Measurements from ENCODE around the gene ANKRD29. TPM values are rescaled to one million over a fixed set of nuclear protein-coding genes. Genes with fewer than 3 reads are reported as not detected.
"Not testable (repeated sequence)": the region's sequence is repeated elsewhere in the genome, so short reads cannot be mapped to it uniquely, and the experiment has no call there.

Gene ANKRD29
- total RNA-seq, 5 donors from 2014 or later (not counting 1 experiment from before 2014, with no cell fraction given), result 0.23 to 0.48 (median 0.32) TPM; not detected in 1

GRCh38 chr18:23560186-23560585, 102.5 kb downstream of the ANKRD29 start:
- no peak for DNase-seq
- no peak for ATAC-seq (replicated peaks in 1 of 4)
- Mint-ChIP-seq H3K36me3 (peaks cover 70% of the 10 kb centered on the region), H3K27ac (no peak overlapping the region), H3K9me3 (no peaks in the 10 kb centered on the region), H3K4me1 (peaks cover 0 to 21% (median 7%) of the 10 kb centered on the region in 3 donors), H3K27me3 (no peaks in the 10 kb centered on the region), H3K4me3 (no peak overlapping the region)
- Histone ChIP-seq H3K36me3 (ENCODE audit: control insufficient read depth in 2 of 2, extremely low read depth in 1 of 2, insufficient read depth in 1 of 2, low read length in 1 of 2) (peaks cover 6 to 73% of the 10 kb centered on the region in 2 donors), H3K4me3 (ENCODE audit: control insufficient read depth in 1 of 2, extremely low read depth in 1 of 2, low read length in 1 of 2) (no peak overlapping the region), H3K27ac (ENCODE audit: low read length) (no peak overlapping the region), H3K27me3 (replicated peaks in 1 of 2; ENCODE audit: control insufficient read depth in 2 of 2, extremely low read depth in 1 of 2, insufficient read depth in 2 of 2, low read length in 1 of 2) (no peaks in the 10 kb centered on the region), H3K4me1 (ENCODE audit: control insufficient read depth in 1 of 2, extremely low read depth in 1 of 2, insufficient read depth in 2 of 2, low read length in 2 of 2) (peaks cover 0 to 13% of the 10 kb centered on the region in 2 experiments), H3K9me3 (no peaks in the 10 kb centered on the region)
- POLR2A ChIA-PET, result no interaction called here
- WGBS (ENCODE audit: insufficient coverage), result no CpG with 5 or more reads among the region's 4 CpGs
- CTCF ChIA-PET, result no interaction called here

GRCh38 chr18:23557511-23557910, 105.2 kb downstream of the ANKRD29 start:
- H3K4me1 ChIP-seq (ENCODE audit: control insufficient read depth in 1 of 2, extremely low read depth in 1 of 2, insufficient read depth in 2 of 2, low read length in 2 of 2); ATAC-seq (replicated peaks in 1 of 4); H3K27me3 ChIP-seq (replicated peaks in 1 of 2; ENCODE audit: control insufficient read depth in 2 of 2, extremely low read depth in 1 of 2, insufficient read depth in 2 of 2, low read length in 1 of 2); H3K4me1 Mint-ChIP-seq; DNase-seq; CTCF ChIA-PET; H3K4me3 ChIP-seq (ENCODE audit: control insufficient read depth in 1 of 2, extremely low read depth in 1 of 2, low read length in 1 of 2); H3K27ac ChIP-seq (ENCODE audit: low read length); POLR2A ChIA-PET; H3K27me3 Mint-ChIP-seq; H3K9me3 Mint-ChIP-seq; H3K4me3 Mint-ChIP-seq; H3K27ac Mint-ChIP-seq; H3K9me3 ChIP-seq: not testable (repeated sequence)
- peaks cover 71% of the 10 kb centered on the region for H3K36me3 Mint-ChIP-seq
- H3K36me3 ChIP-seq (ENCODE audit: control insufficient read depth in 2 of 2, extremely low read depth in 1 of 2, insufficient read depth in 1 of 2, low read length in 1 of 2), result peaks cover 18 to 83% of the 10 kb centered on the region in 2 donors
- 98% methylated on average over 7 of the region's 8 CpGs for WGBS (ENCODE audit: insufficient coverage)

GRCh38 chr18:23556145-23556780, 106.4 kb downstream of the ANKRD29 start:
- DNase-seq (no peak), ATAC-seq (replicated peaks in 1 of 4) (no peak)
- H3K27me3 Mint-ChIP-seq, result no peaks in the 10 kb centered on the region
- CTCF ChIA-PET, result no interaction called here
- no peaks in the 10 kb centered on the region for H3K9me3 Mint-ChIP-seq
- peaks cover 71% of the 10 kb centered on the region for H3K36me3 Mint-ChIP-seq
- Histone ChIP-seq H3K36me3 (ENCODE audit: control insufficient read depth in 2 of 2, extremely low read depth in 1 of 2, insufficient read depth in 1 of 2, low read length in 1 of 2) (peaks cover 22 to 87% of the 10 kb centered on the region in 2 donors), H3K4me3 (ENCODE audit: control insufficient read depth in 1 of 2, extremely low read depth in 1 of 2, low read length in 1 of 2) (no peak overlapping the region), H3K27me3 (replicated peaks in 1 of 2; ENCODE audit: control insufficient read depth in 2 of 2, extremely low read depth in 1 of 2, insufficient read depth in 2 of 2, low read length in 1 of 2) (no peaks in the 10 kb centered on the region), H3K4me1 (ENCODE audit: control insufficient read depth in 1 of 2, extremely low read depth in 1 of 2, insufficient read depth in 2 of 2, low read length in 2 of 2) (no peaks in the 10 kb centered on the region), H3K9me3 (no peaks in the 10 kb centered on the region), H3K27ac (ENCODE audit: low read length) (no peak overlapping the region)
- WGBS (ENCODE audit: insufficient coverage), result 97% methylated on average over 12 of the region's 19 CpGs
- H3K4me3 Mint-ChIP-seq, result no peak overlapping the region
- H3K4me1 Mint-ChIP-seq, result no peaks in the 10 kb centered on the region
- H3K27ac Mint-ChIP-seq, result no peak overlapping the region
- POLR2A ChIA-PET, result no interaction called here

DNA sequence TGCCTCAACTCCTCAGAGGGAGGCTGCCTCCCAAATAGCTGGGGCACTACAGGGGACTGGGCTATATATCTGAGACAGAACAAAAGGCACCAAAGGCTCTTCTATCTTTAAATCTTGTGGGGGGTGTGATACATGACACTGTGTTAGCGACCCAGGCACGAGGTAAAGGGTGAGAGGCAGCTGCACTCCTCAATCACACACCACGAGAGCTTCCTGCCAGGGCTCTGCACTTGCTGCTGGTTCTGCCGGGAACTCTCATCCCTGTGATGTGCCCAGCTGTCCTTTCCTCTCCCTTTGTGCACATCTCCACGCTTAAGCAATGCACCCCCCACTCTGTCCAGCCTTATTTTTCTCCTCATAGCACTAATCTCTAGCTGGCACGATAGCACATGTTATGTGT, 108.8 kb downstream of the ANKRD29 start:
- Histone ChIP-seq H3K27ac (ENCODE audit: low read length) (no peak overlapping the region), H3K36me3 (ENCODE audit: control insufficient read depth in 2 of 2, extremely low read depth in 1 of 2, insufficient read depth in 1 of 2, low read length in 1 of 2) (peaks cover 18 to 90% of the 10 kb centered on the region in 2 donors), H3K4me3 (ENCODE audit: control insufficient read depth in 1 of 2, extremely low read depth in 1 of 2, low read length in 1 of 2) (no peak overlapping the region), H3K9me3 (no peaks in the 10 kb centered on the region), H3K4me1 (ENCODE audit: control insufficient read depth in 1 of 2, extremely low read depth in 1 of 2, insufficient read depth in 2 of 2, low read length in 2 of 2) (no peaks in the 10 kb centered on the region), H3K27me3 (replicated peaks in 1 of 2; ENCODE audit: control insufficient read depth in 2 of 2, extremely low read depth in 1 of 2, insufficient read depth in 2 of 2, low read length in 1 of 2) (no peaks in the 10 kb centered on the region)
- WGBS (ENCODE audit: insufficient coverage), result 65% methylated on average over 4 of the region's 6 CpGs
- Mint-ChIP-seq H3K4me1 (no peaks in the 10 kb centered on the region), H3K4me3 (no peak overlapping the region), H3K9me3 (no peaks in the 10 kb centered on the region), H3K27ac (no peak overlapping the region), H3K36me3 (peaks cover 64% of the 10 kb centered on the region), H3K27me3 (no peaks in the 10 kb centered on the region)
- CTCF ChIA-PET, result no interaction called here
- POLR2A ChIA-PET, result interaction anchor here in 1 of 2 donors (0.7 kb wide), 1 partner anchor 97 kb away, joined by 5 read pairs; no protein-coding TSS in a partner anchor
- DNase-seq (no peak), ATAC-seq (replicated peaks in 1 of 4) (no peak)

- Mint-ChIP-seq H3K36me3 (peaks cover 58% of the 10 kb centered on the region), H3K4me1 (no peaks in the 10 kb centered on the region), H3K27me3 (no peaks in the 10 kb centered on the region), H3K27ac (no peak overlapping the region), H3K4me3 (no peak overlapping the region), H3K9me3 (no peaks in the 10 kb centered on the region)
- ATAC-seq (replicated peaks in 1 of 4) (no peak), DNase-seq (no peak)
- ChIA-PET POLR2A (interaction anchor here in 1 of 2 donors (1.3 kb wide), 1 partner anchor 12 kb away, joined by 5 read pairs; no protein-coding TSS in a partner anchor), CTCF (no interaction called here)
- Histone ChIP-seq H3K27ac (ENCODE audit: low read length) (no peak overlapping the region), H3K9me3 (no peaks in the 10 kb centered on the region), H3K4me3 (ENCODE audit: control insufficient read depth in 1 of 2, extremely low read depth in 1 of 2, low read length in 1 of 2) (no peak overlapping the region), H3K36me3 (ENCODE audit: control insufficient read depth in 2 of 2, extremely low read depth in 1 of 2, insufficient read depth in 1 of 2, low read length in 1 of 2) (peaks cover 18 to 94% of the 10 kb centered on the region in 2 donors), H3K4me1 (ENCODE audit: control insufficient read depth in 1 of 2, extremely low read depth in 1 of 2, insufficient read depth in 2 of 2, low read length in 2 of 2) (no peaks in the 10 kb centered on the region), H3K27me3 (replicated peaks in 1 of 2; ENCODE audit: control insufficient read depth in 2 of 2, extremely low read depth in 1 of 2, insufficient read depth in 2 of 2, low read length in 1 of 2) (no peaks in the 10 kb centered on the region)
- WGBS (ENCODE audit: insufficient coverage), result 88% methylated on average over 11 of the region's 11 CpGs
Measured at GRCh38 chr18:23552505-23552904, 110.2 kb downstream of the ANKRD29 start.

- Mint-ChIP-seq H3K27me3 (no peaks in the 10 kb centered on the region), H3K4me3 (no peak overlapping the region), H3K9me3 (no peaks in the 10 kb centered on the region), H3K27ac (peak overlapping the region in 1 of 2 donors; percentile 41), H3K36me3 (peaks cover 57% of the 10 kb centered on the region), H3K4me1 (no peaks in the 10 kb centered on the region)
- Histone ChIP-seq H3K27ac (ENCODE audit: low read length) (no peak overlapping the region), H3K36me3 (ENCODE audit: control insufficient read depth in 2 of 2, extremely low read depth in 1 of 2, insufficient read depth in 1 of 2, low read length in 1 of 2) (peaks cover 18 to 95% of the 10 kb centered on the region in 2 donors), H3K4me1 (ENCODE audit: control insufficient read depth in 1 of 2, extremely low read depth in 1 of 2, insufficient read depth in 2 of 2, low read length in 2 of 2) (no peaks in the 10 kb centered on the region), H3K9me3 (no peaks in the 10 kb centered on the region), H3K27me3 (replicated peaks in 1 of 2; ENCODE audit: control insufficient read depth in 2 of 2, extremely low read depth in 1 of 2, insufficient read depth in 2 of 2, low read length in 1 of 2) (no peaks in the 10 kb centered on the region), H3K4me3 (ENCODE audit: control insufficient read depth in 1 of 2, extremely low read depth in 1 of 2, low read length in 1 of 2) (no peak overlapping the region)
- ATAC-seq (replicated peaks in 1 of 4) (no peak), DNase-seq (no peak)
- POLR2A ChIA-PET, result interaction anchor here in 1 of 2 donors (0.8 to 1.3 kb wide), 2 partner anchors 11 kb away, joined by 3 to 5 read pairs; no protein-coding TSS in a partner anchor
- no CpG with 5 or more reads among the region's 3 CpGs for WGBS (ENCODE audit: insufficient coverage)
- CTCF ChIA-PET, result no interaction called here
Measured at GRCh38 chr18:23551978-23552377, 110.7 kb downstream of the ANKRD29 start.

All from T-cell (primary cell).